ENCODE data around the gene TXLNG.

Gene TXLNG

DNA sequence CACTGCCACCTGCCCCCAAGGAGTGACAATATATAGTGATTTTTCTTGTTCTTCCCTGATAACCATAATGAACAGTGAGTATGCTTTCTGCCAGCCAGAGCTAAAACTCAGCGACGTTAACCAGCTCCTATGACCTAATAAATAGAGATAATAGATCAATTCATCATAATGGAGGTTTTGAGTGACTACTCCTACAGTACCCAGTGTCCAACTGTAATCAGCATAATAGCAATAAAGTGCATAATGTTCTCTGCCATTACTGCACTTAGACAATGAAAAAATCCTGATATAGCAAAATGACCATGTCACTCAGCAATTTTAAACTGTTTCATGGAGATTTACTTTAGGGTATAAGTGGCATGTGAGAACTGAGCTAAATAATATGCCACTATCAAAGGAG lies 20.7 kb upstream of the TXLNG start:
- H3K27ac ChIP-seq (replicated peaks) = no peak overlapping the region
- H3K4me3 ChIP-seq (replicated peaks; ENCODE audit: insufficient read depth, low read length) = no peak overlapping the region
- no peak for TF ChIP-seq GABPA (IDR thresholded peaks at IDR 0.05; ENCODE audit: low read depth)
- no peak for DNase-seq (ENCODE audit: low read depth in 1 of 2, low spot score in 1 of 2)
- no peaks in the 10 kb centered on the region for H3K27me3 ChIP-seq (ENCODE audit: insufficient read depth, poor library complexity, severe bottlenecking)

GRCh38 chrX:16770970-16771482 lies 15.2 kb upstream of the TXLNG start:
- Histone ChIP-seq H3K27ac (replicated peaks) (no peak overlapping the region), H3K27me3 (ENCODE audit: insufficient read depth, poor library complexity, severe bottlenecking) (no peaks in the 10 kb centered on the region), H3K4me3 (replicated peaks; ENCODE audit: insufficient read depth, low read length) (no peak overlapping the region)
- no peak for DNase-seq (ENCODE audit: low read depth in 1 of 2, low spot score in 1 of 2)
- TF ChIP-seq GABPA (IDR thresholded peaks at IDR 0.05; ENCODE audit: low read depth) (no peak), POLR2AphosphoS5 (IDR thresholded peaks at IDR 0.05; ENCODE audit: low read depth) (no peak), SPI1 (IDR thresholded peaks at IDR 0.05; ENCODE audit: borderline replicate concordance, low read depth) (no peak)
- TF ChIP-seq, protein P1, sequence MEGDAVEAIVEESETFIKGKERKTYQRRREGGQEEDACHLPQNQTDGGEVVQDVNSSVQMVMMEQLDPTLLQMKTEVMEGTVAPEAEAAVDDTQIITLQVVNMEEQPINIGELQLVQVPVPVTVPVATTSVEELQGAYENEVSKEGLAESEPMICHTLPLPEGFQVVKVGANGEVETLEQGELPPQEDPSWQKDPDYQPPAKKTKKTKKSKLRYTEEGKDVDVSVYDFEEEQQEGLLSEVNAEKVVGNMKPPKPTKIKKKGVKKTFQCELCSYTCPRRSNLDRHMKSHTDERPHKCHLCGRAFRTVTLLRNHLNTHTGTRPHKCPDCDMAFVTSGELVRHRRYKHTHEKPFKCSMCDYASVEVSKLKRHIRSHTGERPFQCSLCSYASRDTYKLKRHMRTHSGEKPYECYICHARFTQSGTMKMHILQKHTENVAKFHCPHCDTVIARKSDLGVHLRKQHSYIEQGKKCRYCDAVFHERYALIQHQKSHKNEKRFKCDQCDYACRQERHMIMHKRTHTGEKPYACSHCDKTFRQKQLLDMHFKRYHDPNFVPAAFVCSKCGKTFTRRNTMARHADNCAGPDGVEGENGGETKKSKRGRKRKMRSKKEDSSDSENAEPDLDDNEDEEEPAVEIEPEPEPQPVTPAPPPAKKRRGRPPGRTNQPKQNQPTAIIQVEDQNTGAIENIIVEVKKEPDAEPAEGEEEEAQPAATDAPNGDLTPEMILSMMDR (IDR thresholded peaks at IDR 0.05; ENCODE audit: insufficient read depth, low read length) = no peak
- TF ChIP-seq, protein P2, sequence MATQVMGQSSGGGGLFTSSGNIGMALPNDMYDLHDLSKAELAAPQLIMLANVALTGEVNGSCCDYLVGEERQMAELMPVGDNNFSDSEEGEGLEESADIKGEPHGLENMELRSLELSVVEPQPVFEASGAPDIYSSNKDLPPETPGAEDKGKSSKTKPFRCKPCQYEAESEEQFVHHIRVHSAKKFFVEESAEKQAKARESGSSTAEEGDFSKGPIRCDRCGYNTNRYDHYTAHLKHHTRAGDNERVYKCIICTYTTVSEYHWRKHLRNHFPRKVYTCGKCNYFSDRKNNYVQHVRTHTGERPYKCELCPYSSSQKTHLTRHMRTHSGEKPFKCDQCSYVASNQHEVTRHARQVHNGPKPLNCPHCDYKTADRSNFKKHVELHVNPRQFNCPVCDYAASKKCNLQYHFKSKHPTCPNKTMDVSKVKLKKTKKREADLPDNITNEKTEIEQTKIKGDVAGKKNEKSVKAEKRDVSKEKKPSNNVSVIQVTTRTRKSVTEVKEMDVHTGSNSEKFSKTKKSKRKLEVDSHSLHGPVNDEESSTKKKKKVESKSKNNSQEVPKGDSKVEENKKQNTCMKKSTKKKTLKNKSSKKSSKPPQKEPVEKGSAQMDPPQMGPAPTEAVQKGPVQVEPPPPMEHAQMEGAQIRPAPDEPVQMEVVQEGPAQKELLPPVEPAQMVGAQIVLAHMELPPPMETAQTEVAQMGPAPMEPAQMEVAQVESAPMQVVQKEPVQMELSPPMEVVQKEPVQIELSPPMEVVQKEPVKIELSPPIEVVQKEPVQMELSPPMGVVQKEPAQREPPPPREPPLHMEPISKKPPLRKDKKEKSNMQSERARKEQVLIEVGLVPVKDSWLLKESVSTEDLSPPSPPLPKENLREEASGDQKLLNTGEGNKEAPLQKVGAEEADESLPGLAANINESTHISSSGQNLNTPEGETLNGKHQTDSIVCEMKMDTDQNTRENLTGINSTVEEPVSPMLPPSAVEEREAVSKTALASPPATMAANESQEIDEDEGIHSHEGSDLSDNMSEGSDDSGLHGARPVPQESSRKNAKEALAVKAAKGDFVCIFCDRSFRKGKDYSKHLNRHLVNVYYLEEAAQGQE (IDR thresholded peaks at IDR 0.05; ENCODE audit: insufficient replicate concordance, low read depth) = no peak

GRCh38 chrX:16771483-16772398 lies 14.5 kb upstream of the TXLNG start:
- H3K27ac ChIP-seq (replicated peaks) = no peak overlapping the region
- no peak overlapping the region for H3K4me3 ChIP-seq (replicated peaks; ENCODE audit: insufficient read depth, low read length)
- TF ChIP-seq, protein P1 (IDR thresholded peaks at IDR 0.05; ENCODE audit: insufficient read depth, low read length) = no peak
- TF ChIP-seq GABPA (IDR thresholded peaks at IDR 0.05; ENCODE audit: low read depth) (no peak), SPI1 (IDR thresholded peaks at IDR 0.05; ENCODE audit: borderline replicate concordance, low read depth) (no peak), POLR2AphosphoS5 (IDR thresholded peaks at IDR 0.05; ENCODE audit: low read depth) (no peak)
- TF ChIP-seq, protein P2 (IDR thresholded peaks at IDR 0.05; ENCODE audit: insufficient replicate concordance, low read depth) = no peak
- no peaks in the 10 kb centered on the region for H3K27me3 ChIP-seq (ENCODE audit: insufficient read depth, poor library complexity, severe bottlenecking)
- no peak for DNase-seq (ENCODE audit: low read depth in 1 of 2, low spot score in 1 of 2)

GRCh38 chrX:16772460-16772859 lies 13.8 kb upstream of the TXLNG start:
- Histone ChIP-seq H3K27ac (replicated peaks) (no peak overlapping the region), H3K27me3 (ENCODE audit: insufficient read depth, poor library complexity, severe bottlenecking) (no peaks in the 10 kb centered on the region), H3K4me3 (replicated peaks; ENCODE audit: insufficient read depth, low read length) (no peak overlapping the region)
- TF ChIP-seq POLR2AphosphoS5 (IDR thresholded peaks at IDR 0.05; ENCODE audit: low read depth) = no peak
- TF ChIP-seq, protein P2 (IDR thresholded peaks at IDR 0.05; ENCODE audit: insufficient replicate concordance, low read depth) = no peak
- TF ChIP-seq, protein P1 (IDR thresholded peaks at IDR 0.05; ENCODE audit: insufficient read depth, low read length) = no peak
- TF ChIP-seq GABPA (IDR thresholded peaks at IDR 0.05; ENCODE audit: low read depth) = no peak
- no peak for TF ChIP-seq SPI1 (IDR thresholded peaks at IDR 0.05; ENCODE audit: borderline replicate concordance, low read depth)
- DNase-seq (ENCODE audit: low read depth in 1 of 2, low spot score in 1 of 2) = no peak

All from HL-60 (cell line).